Activated T-cell treated with anti-CD3 and anti-CD28 coated beads, Interleukin-2, amount 50 U/mL, for 72 hours (primary cell): ENCODE results near the gene SMYD3. TPM values are rescaled to one million over a fixed set of nuclear protein-coding genes. Genes with fewer than 3 reads are reported as not detected.

ENCODE experiments used
- ATAC-seq, 2 donors: fragments of 150-1000 bp; cut with Tn5 transposase; replicated peaks in 1 of 2; 2 replicates each; pipeline ENCODE4 v1.10.0; 2021; ENCODE audit warnings: moderate library complexity in 2 of 2, mild to moderate bottlenecking in 1 of 2
- DNase-seq, 2 donors: peaks; one replicate each; pipeline ENCODE4 v3.0.0; 2021 to 2022; ENCODE audit warnings: mixed read lengths in 1 of 2
- H3K27ac Mint-ChIP-seq: one replicate; pipeline ENCODE4 v1.8.0; 2022; ENCODE audit warnings: mild to moderate bottlenecking, moderate library complexity, mixed read lengths
- H3K27me3 Mint-ChIP-seq: one replicate; pipeline ENCODE4 v1.8.0; 2022; ENCODE audit warnings: low read depth, mixed read lengths
- H3K36me3 Mint-ChIP-seq, 2 donors: one replicate each; pipeline ENCODE4 v1.8.0; 2022; ENCODE audit warnings: mixed read lengths in 2 of 2, mild to moderate bottlenecking in 1 of 2; ENCODE audit not compliant: insufficient read depth in 2 of 2
- H3K4me1 Mint-ChIP-seq: one replicate; pipeline ENCODE4 v1.8.0; 2022; ENCODE audit warnings: low read depth, mixed read lengths
- H3K4me3 Mint-ChIP-seq, 2 donors: one replicate each; pipeline ENCODE4 v1.8.0; 2022; ENCODE audit warnings: mild to moderate bottlenecking in 2 of 2, mixed read lengths in 2 of 2, moderate library complexity in 2 of 2
- H3K9me3 Mint-ChIP-seq, 2 donors: one replicate each; pipeline ENCODE4 v1.8.0; 2022; ENCODE audit warnings: mixed read lengths in 2 of 2
- total RNA-seq, 2 donors: library from RNA; stranded (reverse); gene quantifications; one replicate each; pipeline ENCODE4 v1.2.3, GENCODE V29; 2022

SMYD3 gene
- total RNA-seq, 2 donors from 2014 or later, result 19.1 to 21.0 TPM

GRCh38 chr1:246318036-246318359 is 189.1 kb downstream of the SMYD3 start:
- ATAC-seq (no peak), DNase-seq (no peak)
- Mint-ChIP-seq H3K36me3 (no peaks in the 10 kb centered on the region), H3K27ac (no peak overlapping the region), H3K27me3 (no peaks in the 10 kb centered on the region), H3K4me1 (no peaks in the 10 kb centered on the region), H3K9me3 (no peaks in the 10 kb centered on the region), H3K4me3 (no peak overlapping the region)

GRCh38 chr1:246317332-246318035 is 189.6 kb downstream of the SMYD3 start:
- Mint-ChIP-seq H3K36me3 (peaks cover 0 to under 1% of the 10 kb centered on the region in 2 donors), H3K27ac (no peak overlapping the region), H3K27me3 (no peaks in the 10 kb centered on the region), H3K9me3 (no peaks in the 10 kb centered on the region), H3K4me1 (no peaks in the 10 kb centered on the region), H3K4me3 (no peak overlapping the region)
- ATAC-seq (no peak), DNase-seq (no peak)

GRCh38 chr1:246311461-246311860 is 195.6 kb downstream of the SMYD3 start:
- Mint-ChIP-seq H3K27ac (no peak overlapping the region), H3K36me3 (peaks cover 2 to 5% of the 10 kb centered on the region in 2 donors), H3K27me3 (no peaks in the 10 kb centered on the region), H3K4me3 (no peak overlapping the region), H3K9me3 (no peaks in the 10 kb centered on the region), H3K4me1 (peaks cover 4% of the 10 kb centered on the region)
- no peak for DNase-seq
- no peak for ATAC-seq

GRCh38 chr1:246309247-246309884 is 197.7 kb downstream of the SMYD3 start:
- no peak for DNase-seq
- H3K27me3 Mint-ChIP-seq, result no peaks in the 10 kb centered on the region
- no peak for ATAC-seq
- H3K4me3 Mint-ChIP-seq, result no peak overlapping the region
- peaks cover 2 to 5% of the 10 kb centered on the region in 2 donors for H3K36me3 Mint-ChIP-seq
- peaks cover 4% of the 10 kb centered on the region for H3K4me1 Mint-ChIP-seq
- no peak overlapping the region for H3K27ac Mint-ChIP-seq
- H3K9me3 Mint-ChIP-seq, result no peaks in the 10 kb centered on the region

- Mint-ChIP-seq H3K4me3 (no peak overlapping the region), H3K4me1 (peaks cover 4% of the 10 kb centered on the region), H3K36me3 (peaks cover 2 to 5% of the 10 kb centered on the region in 2 donors)
Measured at GRCh38 chr1:246308533-246309075, 198.5 kb downstream of the SMYD3 start.

GRCh38 chr1:246306415-246307037 is 200.6 kb downstream of the SMYD3 start:
- Mint-ChIP-seq H3K36me3 (no peaks in the 10 kb centered on the region), H3K4me1 (peaks cover 4% of the 10 kb centered on the region), H3K4me3 (no peak overlapping the region), H3K9me3 (no peaks in the 10 kb centered on the region), H3K27ac (no peak overlapping the region), H3K27me3 (no peaks in the 10 kb centered on the region)
- peak in 1 of 2 donors; percentile 28 for ATAC-seq
- DNase-seq, result no peak

More at GRCh38 chr1:246308533-246309075, 198.5 kb downstream of the SMYD3 start:
- no peaks in the 10 kb centered on the region for H3K27me3 Mint-ChIP-seq
- DNase-seq, result no peak
- H3K9me3 Mint-ChIP-seq, result no peaks in the 10 kb centered on the region
- no peak for ATAC-seq
- no peak overlapping the region for H3K27ac Mint-ChIP-seq

GRCh38 chr1:246304484-246305259 is 202.4 kb downstream of the SMYD3 start:
- H3K9me3 Mint-ChIP-seq, result no peaks in the 10 kb centered on the region
- no peaks in the 10 kb centered on the region for H3K36me3 Mint-ChIP-seq
- H3K27me3 Mint-ChIP-seq, result no peaks in the 10 kb centered on the region
- no peak overlapping the region for H3K27ac Mint-ChIP-seq
- ATAC-seq, result no peak
- no peak overlapping the region for H3K4me3 Mint-ChIP-seq
- H3K4me1 Mint-ChIP-seq, result peaks cover 4% of the 10 kb centered on the region
- DNase-seq, result no peak

- no peaks in the 10 kb centered on the region for H3K36me3 Mint-ChIP-seq
- H3K9me3 Mint-ChIP-seq, result peaks cover 0 to 2% of the 10 kb centered on the region in 2 donors
- H3K27me3 Mint-ChIP-seq, result no peaks in the 10 kb centered on the region
- ATAC-seq (no peak), DNase-seq (no peak)
- H3K27ac Mint-ChIP-seq, result no peak overlapping the region
- H3K4me1 Mint-ChIP-seq, result peaks cover 4% of the 10 kb centered on the region
- no peak overlapping the region for H3K4me3 Mint-ChIP-seq
Measured at GRCh38 chr1:246302711-246303317, 204.3 kb downstream of the SMYD3 start.

GRCh38 chr1:246302251-246302625 is 204.8 kb downstream of the SMYD3 start:
- DNase-seq (no peak), ATAC-seq (no peak)
- Mint-ChIP-seq H3K9me3 (peaks cover 0 to 2% of the 10 kb centered on the region in 2 donors), H3K4me1 (peaks cover 4% of the 10 kb centered on the region), H3K27ac (no peak overlapping the region), H3K36me3 (no peaks in the 10 kb centered on the region), H3K4me3 (no peak overlapping the region), H3K27me3 (no peaks in the 10 kb centered on the region)

- no peak for DNase-seq
- Mint-ChIP-seq H3K27me3 (no peaks in the 10 kb centered on the region), H3K36me3 (no peaks in the 10 kb centered on the region), H3K4me3 (no peak overlapping the region), H3K27ac (no peak overlapping the region), H3K9me3 (peaks cover 0 to 2% of the 10 kb centered on the region in 2 donors), H3K4me1 (peaks cover 3% of the 10 kb centered on the region)
- ATAC-seq, result no peak
Measured at GRCh38 chr1:246301553-246302250, 205.4 kb downstream of the SMYD3 start.

GRCh38 chr1:246300626-246301549 is 206.2 kb downstream of the SMYD3 start:
- no peaks in the 10 kb centered on the region for H3K27me3 Mint-ChIP-seq
- H3K36me3 Mint-ChIP-seq, result no peaks in the 10 kb centered on the region
- ATAC-seq (no peak), DNase-seq (no peak)
- H3K27ac Mint-ChIP-seq, result no peak overlapping the region
- peaks cover 0 to 2% of the 10 kb centered on the region in 2 donors for H3K9me3 Mint-ChIP-seq
- peaks cover 5% of the 10 kb centered on the region for H3K4me1 Mint-ChIP-seq
- H3K4me3 Mint-ChIP-seq, result no peak overlapping the region
